CD4-positive, alpha-beta memory T cell (primary cell): ENCODE results near the gene GLUD1. TPM values are rescaled to one million over a fixed set of nuclear protein-coding genes. Genes with fewer than 3 reads are reported as not detected.
"Not testable (repeated sequence)": the region's sequence is repeated elsewhere in the genome, so short reads cannot be mapped to it uniquely, and the experiment has no call there.

ENCODE experiments used
- CTCF ChIA-PET: fragments of 350-600 bp; sonication (Branson Sonifier 250); formaldehyde crosslinking; loops from one replicate; lab custom pipeline; 2021; ENCODE audit warnings: inconsistent platforms; ENCODE audit not compliant: partially characterized antibody; lab: Charles Lee
- POLR2A ChIA-PET: fragments of 350-600 bp; sonication (Branson Sonifier 250); formaldehyde crosslinking; loops from one replicate; lab custom pipeline; 2021; ENCODE audit not compliant: partially characterized antibody; lab: Charles Lee
- DNase-seq, 5 donors: peaks; one replicate each; pipeline versions ENCODE4 v3.0.0 to v3.0.0-alpha.2; 2020 to 2022; ENCODE audit warnings: mixed read lengths in 1 of 5
- H3K27ac ChIP-seq: one replicate; pipeline ENCODE4 v1.7.0; 2013; ENCODE audit warnings: low read depth, low read length
- H3K27me3 ChIP-seq: 2 replicates; pipeline ENCODE4 v1.7.0; 2013; ENCODE audit warnings: mild to moderate bottlenecking, low read length, moderate library complexity; ENCODE audit not compliant: insufficient read depth
- H3K36me3 ChIP-seq: 2 replicates; pipeline ENCODE4 v1.7.0; 2013; ENCODE audit warnings: mild to moderate bottlenecking, low read length, moderate library complexity; ENCODE audit not compliant: insufficient read depth
- H3K4me1 ChIP-seq: 2 replicates; pipeline ENCODE4 v1.7.0; 2013; ENCODE audit warnings: mild to moderate bottlenecking, low read length, moderate library complexity; ENCODE audit not compliant: insufficient read depth
- H3K4me3 ChIP-seq, 2 donors: one replicate each; pipeline ENCODE4 v1.7.0; 2013; ENCODE audit warnings: low read length in 2 of 2, mild to moderate bottlenecking in 1 of 2
- H3K9me3 ChIP-seq, 2 donors: one replicate each; pipeline ENCODE4 v1.7.0; 2013; ENCODE audit warnings: low read length in 2 of 2, control low read depth in 1 of 2; ENCODE audit not compliant: control insufficient read depth in 1 of 2
- H3K27ac Mint-ChIP-seq, 7 donors: one replicate each; pipeline ENCODE4 v1.8.0; 2020 to 2021; ENCODE audit warnings: mixed read lengths in 7 of 7, mild to moderate bottlenecking in 6 of 7, inconsistent platforms in 3 of 7, moderate library complexity in 3 of 7
- H3K27me3 Mint-ChIP-seq, 2 donors: one replicate each; pipeline ENCODE4 v1.8.0; 2020 to 2021; ENCODE audit warnings: mixed read lengths in 2 of 2
- H3K36me3 Mint-ChIP-seq, 2 donors: one replicate each; pipeline ENCODE4 v1.8.0; 2020 to 2021; ENCODE audit warnings: mixed read lengths in 2 of 2, inconsistent platforms in 1 of 2, mild to moderate bottlenecking in 1 of 2
- H3K4me1 Mint-ChIP-seq, 4 donors: one replicate each; pipeline ENCODE4 v1.8.0; 2020 to 2021; ENCODE audit warnings: mixed read lengths in 4 of 4, mild to moderate bottlenecking in 1 of 4
- H3K4me3 Mint-ChIP-seq, 8 donors: one replicate each; pipeline ENCODE4 v1.8.0; 2020 to 2021; ENCODE audit warnings: mixed read lengths in 8 of 8, mild to moderate bottlenecking in 7 of 8, moderate library complexity in 6 of 8, inconsistent platforms in 3 of 8
- H3K9me3 Mint-ChIP-seq, 8 donors: one replicate each; pipeline ENCODE4 v1.8.0; 2020 to 2021; ENCODE audit warnings: mixed read lengths in 8 of 8, mild to moderate bottlenecking in 5 of 8, inconsistent platforms in 3 of 8, moderate library complexity in 1 of 8
- intact Hi-C: fragments of 100-400 bp; cut with micrococcal nuclease; formaldehyde crosslinking; loops from one replicate; pipeline ENCODE4 v1.15.1; 2023
- polyA plus RNA-seq, 2 donors: library from polyadenylated mRNA; unstranded; fragments of 300-500 nt; fragmentation: Illumina TruSeq; gene quantifications; one replicate each; pipeline ENCODE4 v1.2.3, GENCODE V29; 2021
- total RNA-seq, 2 experiments: library from RNA; stranded (reverse); gene quantifications; one replicate each; pipeline ENCODE4 v1.2.3, GENCODE V29; 2021

The GLUD1 gene
- total and polyA plus RNA-seq, 4 experiments from 2014 or later, result 75.8 to 158 (median 105) TPM

GRCh38 chr10:87089746-87090145 lies 4.9 kb downstream of the GLUD1 start:
- Mint-ChIP-seq H3K36me3 (peaks cover 16 to 30% of the 10 kb centered on the region in 2 donors), H3K27me3 (no peaks in the 10 kb centered on the region), H3K9me3 (no peaks in the 10 kb centered on the region), H3K27ac (peak overlapping the region in 4 of 7 donors; percentile 26 to 73 (median 51)), H3K4me3 (peak overlapping the region in 2 of 8 donors; percentile 15 to 71), H3K4me1 (peaks cover 60 to 87% (median 76%) of the 10 kb centered on the region in 4 donors)
- Histone ChIP-seq H3K27ac (no peak overlapping the region), H3K4me1 (peaks cover 81% of the 10 kb centered on the region), H3K27me3 (no peaks in the 10 kb centered on the region), H3K9me3 (no peaks in the 10 kb centered on the region), H3K36me3 (no peaks in the 10 kb centered on the region), H3K4me3 (no peak overlapping the region)
- POLR2A ChIA-PET, result no interaction called here
- no peak for DNase-seq
- CTCF ChIA-PET, result interaction anchor here (0.7 kb wide), 1 partner anchor 151 kb away, joined by 3 read pairs; no protein-coding TSS in a partner anchor
- intact Hi-C loops, result loop anchor here (5.0 to 10.0 kb wide), 2 partner anchors 685 to 773 kb away; partner anchors contain the start of genes KLLN and PTEN

DNA sequence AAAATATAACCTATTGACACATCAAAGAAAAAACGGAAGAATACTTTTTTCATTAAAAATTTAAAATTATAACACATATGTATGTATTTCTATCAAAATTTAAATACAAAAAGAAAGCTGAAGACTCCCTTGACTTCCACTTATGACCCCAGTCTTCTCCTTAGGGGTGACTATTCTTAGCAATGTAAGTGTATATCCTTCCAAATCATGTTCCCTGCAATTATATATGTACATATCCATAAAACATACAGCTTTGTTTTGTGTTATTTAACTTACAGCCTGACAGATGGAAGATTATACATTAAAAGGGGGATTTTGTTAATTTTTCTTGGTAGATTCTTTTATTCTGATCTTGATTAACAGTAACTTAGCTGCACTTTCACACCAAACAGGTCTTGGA lies 9.1 kb downstream of the GLUD1 start:
- H3K27ac Mint-ChIP-seq, result peak overlapping the region in 6 of 7 donors; percentile 6 to 95 (median 80)
- Histone ChIP-seq H3K36me3 (no peaks in the 10 kb centered on the region), H3K4me3 (no peak overlapping the region), H3K9me3 (no peaks in the 10 kb centered on the region), H3K27me3 (no peaks in the 10 kb centered on the region), H3K27ac (no peak overlapping the region), H3K4me1 (peaks cover 71% of the 10 kb centered on the region)
- intact Hi-C loops, result no loop called here
- H3K9me3 Mint-ChIP-seq, result no peaks in the 10 kb centered on the region
- ChIA-PET CTCF (interaction anchor here (1.3 to 3.4 kb wide), 3 partner anchors 9 to 145 kb away, joined by 3 to 22 read pairs (median 5); partner anchors contain the start of genes GLUD1 and SHLD2), POLR2A (interaction anchor here (3.6 kb wide), 1 partner anchor 9 kb away, joined by 34 read pairs; the partner anchor contains the start of genes GLUD1 and SHLD2)
- peaks cover 16 to 24% of the 10 kb centered on the region in 2 donors for H3K36me3 Mint-ChIP-seq
- H3K4me1 Mint-ChIP-seq, result peaks cover 54 to 81% (median 72%) of the 10 kb centered on the region in 4 donors
- DNase-seq, result no peak
- H3K27me3 Mint-ChIP-seq, result no peaks in the 10 kb centered on the region
- H3K4me3 Mint-ChIP-seq, result peak overlapping the region in 2 of 8 donors; percentile 1 to 18

GRCh38 chr10:87084291-87084782 lies 10.3 kb downstream of the GLUD1 start:
- not testable (repeated sequence) for H3K36me3 ChIP-seq, H3K27me3 ChIP-seq, H3K27me3 Mint-ChIP-seq, H3K9me3 Mint-ChIP-seq, H3K4me3 ChIP-seq, H3K9me3 ChIP-seq
- Mint-ChIP-seq H3K36me3 (peaks cover 19 to 20% of the 10 kb centered on the region in 2 donors), H3K4me1 (peaks cover 45 to 75% (median 63%) of the 10 kb centered on the region in 4 donors), H3K27ac (peak overlapping the region; percentile 90 to 98 (median 95)), H3K4me3 (peak overlapping the region in 7 of 8 donors; percentile 36 to 72 (median 49))
- peak in 4 of 5 donors; percentile 64 to 73 (median 66) for DNase-seq
- CTCF ChIA-PET, result interaction anchor here (1.3 to 3.4 kb wide), 2 partner anchors 11 to 144 kb away, joined by 3 to 22 read pairs; partner anchors contain the start of genes GLUD1 and SHLD2
- POLR2A ChIA-PET, result interaction anchor here (3.6 kb wide), 1 partner anchor 10 kb away, joined by 34 read pairs; the partner anchor contains the start of genes GLUD1 and SHLD2
- Histone ChIP-seq H3K4me1 (peaks cover 59% of the 10 kb centered on the region), H3K27ac (peak overlapping the region; percentile 57)
- intact Hi-C loops, result loop anchor here (1.0 kb wide), 1 partner anchor 8 kb away; no protein-coding TSS in a partner anchor

DNA sequence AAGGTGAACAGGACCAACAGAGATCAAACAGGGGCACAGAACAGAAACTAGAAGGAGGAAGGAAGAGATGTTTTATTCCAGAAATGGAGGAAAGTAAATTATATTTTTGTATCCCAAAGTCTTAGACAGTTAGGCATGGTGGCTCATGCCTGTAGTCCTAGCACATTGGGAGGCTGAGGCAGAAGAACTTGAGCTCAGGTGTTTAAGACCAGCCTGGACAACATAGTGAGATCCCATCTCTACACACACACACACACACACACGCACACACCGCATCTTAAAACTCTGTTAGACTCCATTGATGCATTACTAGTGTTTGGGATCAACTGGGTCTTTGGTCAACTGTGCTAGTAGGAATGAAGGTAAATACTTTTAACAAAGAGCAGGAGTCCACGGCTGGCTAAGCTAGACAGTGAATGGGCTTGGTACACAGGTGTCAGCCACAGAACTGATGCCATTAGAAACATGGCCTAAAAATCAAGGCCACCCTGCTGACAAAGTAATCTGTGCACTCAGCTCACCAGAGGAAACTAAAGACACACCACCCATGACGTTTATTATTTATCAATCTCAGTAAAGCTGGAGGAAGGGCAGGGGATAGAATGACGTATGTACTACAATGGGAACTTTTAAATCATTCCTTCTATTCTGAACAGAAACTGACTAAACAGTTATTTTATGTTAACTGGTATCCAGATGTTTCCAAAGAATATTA lies 10.9 kb downstream of the GLUD1 start:
- not testable (repeated sequence) for H3K4me3 ChIP-seq, H3K9me3 ChIP-seq, H3K36me3 ChIP-seq, H3K9me3 Mint-ChIP-seq, H3K27me3 Mint-ChIP-seq, H3K27me3 ChIP-seq
- H3K4me1 Mint-ChIP-seq, result peaks cover 42 to 69% (median 58%) of the 10 kb centered on the region in 4 donors
- peak overlapping the region; percentile 89 to 98 (median 95) for H3K27ac Mint-ChIP-seq
- H3K27ac ChIP-seq, result peak overlapping the region; percentile 57
- ChIA-PET POLR2A (interaction anchor here (3.6 kb wide), 1 partner anchor 11 kb away, joined by 34 read pairs; the partner anchor contains the start of genes GLUD1 and SHLD2), CTCF (interaction anchor here (3.4 kb wide), 1 partner anchor 12 kb away, joined by 22 read pairs; the partner anchor contains the start of genes GLUD1 and SHLD2)
- intact Hi-C loops, result loop anchor here (1.0 kb wide), 1 partner anchor 9 kb away; no protein-coding TSS in a partner anchor
- H3K36me3 Mint-ChIP-seq, result peaks cover 15 to 19% of the 10 kb centered on the region in 2 donors
- peak overlapping the region in 7 of 8 donors; percentile 1 to 72 (median 40) for H3K4me3 Mint-ChIP-seq
- H3K4me1 ChIP-seq, result peaks cover 53% of the 10 kb centered on the region
- DNase-seq, result peak in 4 of 5 donors; percentile 59 to 74 (median 64)

DNA sequence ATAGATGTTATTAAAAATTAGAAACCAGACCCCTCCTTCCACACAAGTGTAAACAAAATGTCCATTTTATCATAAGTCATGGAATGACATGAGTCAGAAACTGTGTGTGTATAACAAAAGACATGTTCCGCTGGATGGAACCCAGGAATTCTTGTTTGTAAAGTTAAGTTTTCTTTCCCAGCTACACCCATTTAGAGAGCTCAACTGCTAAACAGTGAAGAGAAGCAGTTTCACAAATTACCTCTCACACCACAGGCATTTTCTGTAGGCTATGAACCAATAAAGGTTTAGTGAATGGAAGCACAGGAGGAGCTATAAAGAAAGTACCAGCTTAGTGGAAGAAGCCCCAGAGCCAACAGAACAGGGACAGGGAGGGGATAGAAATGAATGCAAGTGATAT lies 12.4 kb downstream of the GLUD1 start:
- peaks cover 39% of the 10 kb centered on the region for H3K4me1 ChIP-seq
- intact Hi-C loops, H3K27me3 Mint-ChIP-seq, H3K9me3 Mint-ChIP-seq, H3K27ac ChIP-seq, H3K9me3 ChIP-seq, H3K4me3 ChIP-seq, H3K36me3 ChIP-seq, H3K27me3 ChIP-seq, DNase-seq: not testable (repeated sequence)
- H3K36me3 Mint-ChIP-seq, result peaks cover 12% of the 10 kb centered on the region in 2 donors
- peak overlapping the region in 6 of 7 donors; percentile 89 to 98 (median 96) for H3K27ac Mint-ChIP-seq
- peak overlapping the region in 3 of 8 donors; percentile 13 to 35 (median 32) for H3K4me3 Mint-ChIP-seq
- ChIA-PET POLR2A (interaction anchor here (3.6 kb wide), 1 partner anchor 12 kb away, joined by 34 read pairs; the partner anchor contains the start of genes GLUD1 and SHLD2), CTCF (interaction anchor here (0.6 kb wide), 1 partner anchor 690 kb away, joined by 4 read pairs; no protein-coding TSS in a partner anchor)
- peaks cover 36 to 60% (median 51%) of the 10 kb centered on the region in 4 donors for H3K4me1 Mint-ChIP-seq

DNA sequence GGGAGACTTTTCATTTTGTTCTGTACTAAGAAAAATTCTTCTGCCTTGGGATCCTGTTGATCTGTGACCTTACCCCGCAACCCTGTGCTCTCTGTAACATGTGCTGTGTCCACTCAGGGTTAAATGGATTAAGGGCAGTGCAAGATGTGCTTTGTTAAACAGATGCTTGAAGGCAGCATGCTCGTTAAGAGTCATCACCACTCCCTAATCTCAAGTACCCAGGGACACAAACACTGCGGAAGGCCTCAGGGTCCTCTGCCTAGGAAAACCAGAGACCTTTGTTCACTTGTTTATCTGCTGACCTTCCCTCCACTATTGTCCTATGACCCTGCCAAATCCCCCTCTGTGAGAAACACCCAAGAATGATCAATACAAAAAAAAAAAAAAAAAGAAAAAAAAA lies 13.1 kb downstream of the GLUD1 start:
- H3K36me3 Mint-ChIP-seq, result peaks cover 8 to 11% of the 10 kb centered on the region in 2 donors
- DNase-seq, H3K9me3 Mint-ChIP-seq, POLR2A ChIA-PET, intact Hi-C loops, H3K4me3 ChIP-seq, H3K27me3 ChIP-seq, H3K9me3 ChIP-seq, H3K27me3 Mint-ChIP-seq, CTCF ChIA-PET, H3K27ac ChIP-seq, H3K4me3 Mint-ChIP-seq, H3K36me3 ChIP-seq: not testable (repeated sequence)
- peak overlapping the region in 1 of 7 donors; percentile 96 for H3K27ac Mint-ChIP-seq
- H3K4me1 Mint-ChIP-seq, result peaks cover 33 to 57% (median 46%) of the 10 kb centered on the region in 4 donors
- H3K4me1 ChIP-seq, result peaks cover 35% of the 10 kb centered on the region
